GM19238 (cell line): ENCODE measurements around the gene GFM1.
A peak's percentile ranks its signal among the peaks of the same experiment; 100 is the strongest.

Experiments used
- DNase-seq: peaks from one replicate; pipeline ENCODE4 v3.0.0; 2011; ENCODE audit warnings: low spot score; ENCODE audit not compliant: insufficient read length

GFM1 gene

DNA sequence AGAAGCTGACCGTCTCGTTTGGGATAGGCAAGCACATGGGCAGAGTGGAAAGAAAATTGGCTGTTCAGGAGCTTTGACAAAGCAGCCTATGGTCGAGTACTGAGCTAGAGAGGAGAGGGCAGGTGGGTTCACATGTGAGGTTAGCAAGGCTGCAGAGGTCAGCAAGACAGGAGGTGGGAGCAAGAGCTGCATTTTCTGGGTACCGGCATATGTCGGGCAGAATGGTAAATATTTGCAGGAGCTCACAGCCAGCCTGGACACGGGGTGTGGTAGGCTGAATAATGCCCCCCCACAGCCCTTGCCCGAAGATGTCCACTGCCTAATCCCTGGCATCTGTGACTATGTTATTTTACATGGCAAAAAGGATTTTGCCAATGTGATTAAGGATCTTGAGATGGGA lies 79.7 kb downstream of the GFM1 start:
- no peak for DNase-seq

DNA sequence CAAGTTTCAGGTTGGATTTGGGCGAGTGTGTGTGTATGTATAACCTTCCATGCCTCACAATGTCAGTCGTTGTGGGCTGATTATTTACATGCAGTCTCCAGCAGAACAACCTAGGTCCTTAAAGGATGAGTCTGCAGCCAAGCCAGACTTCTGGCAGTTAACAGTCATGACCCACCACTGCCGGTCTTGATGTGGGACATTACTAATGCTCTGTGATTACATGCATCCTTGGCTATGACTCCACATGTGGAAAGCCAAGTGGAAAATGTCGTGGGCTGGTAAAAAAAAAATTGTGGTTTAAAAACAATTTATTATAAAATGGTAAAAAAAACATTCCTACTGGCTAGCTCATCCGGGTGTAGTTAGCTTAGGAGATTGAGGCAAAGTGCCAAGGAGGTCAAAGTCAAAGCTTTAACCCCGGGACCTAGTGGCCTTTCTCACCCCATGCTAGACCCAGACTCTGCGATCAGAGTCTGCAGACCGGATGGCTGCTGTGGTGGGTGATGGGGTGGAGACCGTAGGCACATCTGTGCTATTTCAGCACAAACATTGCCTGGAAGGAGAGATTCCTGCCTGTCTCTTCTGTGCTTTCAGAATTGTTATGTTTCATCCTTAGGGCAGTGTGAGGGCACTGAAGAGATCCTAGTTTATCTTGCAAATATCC lies 81.2 kb downstream of the GFM1 start:
- no peak for DNase-seq

DNA sequence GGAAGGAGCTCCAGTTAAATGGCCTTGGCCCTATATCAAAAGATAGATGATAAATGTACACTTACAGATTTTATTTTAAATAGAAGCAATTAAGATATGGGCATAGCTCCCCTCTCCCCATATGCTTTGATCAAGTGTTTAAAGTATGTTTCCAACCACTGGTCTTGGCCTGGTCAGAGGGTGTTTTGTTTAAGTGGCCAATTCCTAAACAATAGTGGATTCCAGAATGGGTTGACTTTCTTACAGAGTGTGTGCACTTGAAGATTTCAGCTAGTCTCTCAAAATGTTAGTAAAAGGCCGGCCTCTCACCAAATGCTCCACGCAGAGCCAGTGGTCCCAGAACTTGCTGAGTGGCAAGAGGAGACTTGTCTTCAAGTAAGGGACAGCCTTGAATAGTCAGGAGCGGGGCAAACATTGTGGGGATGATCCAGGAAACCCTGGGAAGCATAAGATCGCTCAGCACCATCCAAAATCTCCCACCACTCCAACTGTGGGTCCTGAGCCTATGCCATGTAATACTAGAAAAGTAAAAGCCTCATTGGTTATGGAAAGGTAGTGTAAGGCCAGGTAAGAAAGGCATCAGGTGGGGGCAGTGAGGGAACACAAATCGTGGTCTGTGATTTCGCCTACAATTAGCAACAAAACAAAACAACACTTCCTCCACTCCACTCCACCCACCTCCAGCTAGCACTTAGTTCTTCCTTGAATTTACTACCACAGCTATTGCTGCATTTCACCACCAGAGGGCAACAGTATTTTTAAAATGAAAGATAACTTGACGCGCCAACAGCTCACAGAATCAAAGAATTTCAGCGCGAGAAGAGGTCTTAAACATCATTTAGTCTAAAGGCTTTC lies 83.1 kb downstream of the GFM1 start:
- DNase-seq, result peak; percentile 64

DNA sequence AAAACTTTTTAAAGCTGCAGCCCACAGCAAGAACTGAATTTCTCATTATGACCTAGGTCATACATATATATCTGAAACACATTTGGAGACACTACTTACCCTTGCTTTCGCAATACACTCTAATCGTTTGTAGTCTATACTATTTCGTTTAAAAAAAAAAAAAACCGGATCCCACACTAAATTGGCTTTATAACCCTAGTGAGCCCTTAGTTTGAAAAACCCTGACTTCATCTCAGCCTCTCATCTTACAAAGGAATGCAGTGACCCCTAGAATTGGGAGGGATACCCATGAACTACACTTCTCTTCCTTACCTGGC lies 83.7 kb downstream of the GFM1 start:
- DNase-seq, result no peak

DNA sequence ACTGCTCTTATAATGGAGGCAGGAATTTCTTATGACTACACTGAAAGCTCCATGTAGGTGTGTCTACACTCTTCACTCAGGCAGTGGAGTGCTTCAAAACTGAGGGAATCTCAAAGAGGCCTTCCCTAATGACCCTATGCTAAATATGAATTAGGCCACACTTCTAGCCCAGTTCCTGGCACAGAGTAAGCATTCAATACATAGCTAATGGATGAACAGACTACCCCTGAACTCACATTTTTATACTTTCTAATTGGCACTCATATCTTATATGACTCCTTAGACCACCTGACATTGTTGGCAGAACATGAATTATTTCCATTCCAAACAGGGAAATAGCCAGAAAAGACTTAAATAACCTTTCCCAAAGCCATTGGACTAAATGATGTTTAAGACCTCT lies 84.5 kb downstream of the GFM1 start:
- DNase-seq, result no peak

DNA sequence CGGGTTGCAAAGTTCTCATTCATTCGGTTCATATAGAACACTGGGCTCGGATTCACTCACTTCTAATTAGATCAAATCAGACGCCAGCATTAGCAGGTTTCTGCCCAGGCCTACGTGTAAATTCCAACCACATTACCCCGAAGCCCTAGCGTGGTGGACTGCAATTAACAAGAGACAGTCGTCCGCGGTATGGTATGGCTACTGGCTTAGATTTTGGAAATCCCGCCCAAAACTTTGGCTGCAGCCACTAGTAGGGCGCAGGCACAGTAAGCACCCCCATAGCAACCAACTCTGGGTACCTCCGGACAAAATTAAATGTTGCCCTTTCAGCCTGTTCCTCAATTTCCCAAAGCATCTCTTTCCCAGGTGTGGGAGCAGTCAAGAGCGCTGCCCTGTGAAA lies 87.2 kb downstream of the GFM1 start:
- no peak for DNase-seq

DNA sequence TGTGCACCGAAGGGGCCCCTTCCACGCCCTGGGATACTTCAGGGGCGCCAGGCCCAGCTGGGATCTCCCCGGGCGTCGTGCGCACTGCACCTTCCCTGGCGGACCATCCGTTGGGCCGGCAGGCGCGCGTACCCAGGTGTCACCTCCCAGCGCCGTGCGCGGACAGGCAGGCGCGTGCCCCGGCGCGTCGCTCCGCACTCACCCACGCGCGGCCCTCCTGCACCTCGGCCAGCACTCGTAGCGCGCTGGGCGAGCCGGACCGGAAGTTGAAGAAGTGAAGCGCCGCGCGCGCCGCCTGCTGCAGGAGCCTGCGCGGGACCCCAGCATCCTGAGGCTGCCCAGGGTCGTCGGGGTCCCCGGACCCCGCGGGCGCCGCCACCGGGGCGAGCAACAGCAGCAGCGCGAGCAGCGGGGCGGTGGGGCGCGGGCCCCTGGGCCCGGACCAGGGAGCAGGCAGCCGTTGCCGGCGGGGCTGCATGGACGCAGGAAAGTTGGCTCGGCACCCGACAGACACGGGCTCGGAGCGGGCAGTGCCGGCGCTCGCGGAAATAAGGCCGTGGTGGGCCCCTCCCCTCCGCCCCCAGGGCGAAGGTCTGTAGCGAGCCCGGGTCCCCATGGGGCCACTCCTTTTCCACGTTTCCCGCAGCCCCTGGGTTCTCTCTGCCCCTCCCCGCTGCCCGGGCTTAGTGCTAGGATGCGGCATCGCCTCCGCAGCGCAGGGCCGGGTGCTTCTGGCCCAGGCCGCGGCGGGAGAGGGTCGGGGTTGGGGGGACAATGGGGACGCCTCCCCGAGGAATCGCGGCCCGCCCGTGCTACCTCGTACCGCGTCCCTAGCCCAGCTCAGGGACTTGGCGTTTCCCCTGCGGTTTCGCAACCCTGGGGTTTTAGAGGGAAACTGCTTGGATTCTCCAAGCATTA lies 87.9 kb downstream of the GFM1 start, which contains the start of gene RARRES1:
Gene RARRES1, minus strand, starts transcription at position 520 of the 918 bp plus-strand sequence. Its CDS starts 42 bp downstream, at position 478.
- DNase-seq, result peak; percentile 46

DNA sequence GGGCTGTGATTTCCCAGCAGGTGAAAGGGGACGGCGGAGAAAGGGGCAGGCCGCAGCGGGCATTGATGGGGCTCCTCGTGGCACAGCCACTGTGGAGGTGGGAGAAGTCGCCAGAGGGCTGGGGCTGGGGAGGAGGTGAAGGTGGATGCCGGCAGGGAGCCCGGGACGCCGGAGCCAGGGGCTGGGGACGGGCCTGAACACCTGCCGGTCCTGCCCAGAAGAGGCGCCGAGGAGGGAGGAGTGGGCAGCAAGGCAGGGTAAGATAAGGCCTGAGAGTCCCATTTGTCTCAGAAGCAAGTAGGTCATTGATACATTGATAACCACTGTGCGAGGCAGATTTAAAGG lies 88.5 kb downstream of the GFM1 start:
- DNase-seq, result no peak

DNA sequence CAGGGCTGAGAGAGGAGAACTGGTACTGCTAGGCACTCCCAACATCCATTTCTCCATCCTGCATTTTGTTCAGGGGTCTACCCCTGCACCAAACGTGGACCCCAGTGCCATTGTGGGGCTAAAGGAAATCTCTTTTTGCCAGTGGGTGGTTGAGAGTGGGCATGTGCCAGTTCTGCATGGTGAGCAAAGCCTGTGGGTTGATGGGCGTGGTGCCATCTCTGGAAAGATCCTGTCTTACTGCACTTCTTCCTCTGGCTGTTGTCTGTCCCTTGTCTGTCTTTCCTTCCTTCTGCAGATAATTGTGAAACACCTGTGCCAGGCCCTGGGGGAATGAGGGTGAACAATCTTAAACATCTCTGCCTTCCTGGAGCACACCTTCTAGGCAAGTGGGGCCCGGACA lies 89.3 kb downstream of the GFM1 start:
- no peak for DNase-seq

DNA sequence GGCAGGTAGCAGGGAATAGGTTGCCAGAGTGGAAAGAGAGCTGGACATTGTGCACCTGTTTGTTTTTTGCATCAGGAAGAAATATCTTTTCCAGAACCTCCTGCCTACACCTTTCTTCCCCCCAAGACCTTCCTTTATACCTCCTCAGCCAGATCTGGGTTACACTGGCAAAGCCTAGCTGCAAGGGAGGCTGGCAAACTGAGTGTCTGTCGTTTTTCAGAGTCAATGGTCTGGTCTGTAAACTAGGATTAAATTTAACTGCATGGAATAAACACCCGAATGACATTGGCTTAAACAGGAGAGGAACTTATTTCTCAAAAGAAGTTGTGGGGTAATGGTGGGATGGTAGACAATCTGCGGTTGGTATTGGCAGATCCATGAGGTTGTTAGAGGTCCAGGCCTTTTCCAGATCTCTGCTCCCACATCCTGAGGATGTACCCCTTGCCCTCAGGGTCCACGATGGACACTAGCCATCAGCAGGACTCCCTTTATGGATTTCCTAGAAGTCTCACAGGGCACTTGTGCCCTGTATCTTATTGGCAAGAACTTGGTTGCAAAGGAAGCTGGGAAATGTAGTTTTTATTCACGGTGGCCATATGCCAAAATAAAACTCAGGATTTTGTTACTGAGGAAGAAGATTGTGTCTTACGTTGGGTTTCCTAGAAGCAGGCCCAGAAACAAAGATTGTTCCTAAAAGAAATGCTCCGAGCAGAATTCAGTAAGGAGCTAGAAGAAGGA lies 91.1 kb downstream of the GFM1 start:
- DNase-seq, result no peak

DNA sequence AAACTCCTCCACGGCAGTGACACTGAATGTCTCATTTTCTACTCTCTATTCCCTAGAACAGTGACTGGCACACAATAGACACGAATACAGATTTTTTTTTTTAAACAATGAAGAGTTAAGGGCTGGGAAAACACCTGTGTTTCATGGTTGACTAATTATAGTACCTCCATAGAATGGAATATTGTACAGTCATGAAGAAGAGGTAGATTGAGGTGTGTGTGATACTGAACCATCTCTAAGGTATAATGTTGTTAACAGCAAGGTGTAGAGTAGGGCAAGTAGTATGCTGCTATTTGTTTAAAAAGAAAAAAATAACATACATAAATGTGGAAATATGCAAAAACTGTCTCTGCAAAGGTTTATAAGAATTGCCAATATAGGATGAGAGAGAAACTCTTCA lies 93.1 kb downstream of the GFM1 start:
- DNase-seq, result no peak

DNA sequence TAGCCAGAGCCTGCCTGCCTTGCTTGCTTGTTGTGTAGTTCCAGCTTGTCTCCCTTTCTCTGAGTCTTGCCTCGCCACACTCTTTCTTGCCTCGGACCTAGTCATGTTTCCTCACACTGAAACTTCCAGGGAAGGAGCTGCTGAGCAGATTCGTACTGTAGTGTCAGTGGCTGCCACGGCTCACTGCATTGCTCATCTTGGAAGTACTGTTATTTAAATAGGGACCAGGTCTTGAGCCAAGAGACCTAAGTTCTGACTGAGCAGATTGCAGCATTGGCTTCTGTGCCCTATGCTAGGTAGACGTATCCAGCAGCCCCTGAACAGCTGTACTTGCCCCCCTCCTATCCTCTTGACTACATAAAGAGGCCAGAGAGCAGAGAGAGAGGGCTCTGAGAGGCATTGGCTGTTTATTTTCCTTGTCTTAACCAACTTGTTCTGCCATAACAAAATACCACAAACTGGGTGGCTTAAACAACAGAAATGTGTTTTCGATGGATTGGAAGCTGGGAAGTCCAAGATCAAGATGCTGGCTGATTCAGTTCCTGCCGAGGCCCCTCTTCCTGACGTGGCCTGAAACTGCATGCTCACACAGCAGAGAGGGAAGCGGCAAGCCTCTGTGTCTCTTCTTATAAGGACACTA lies 93.8 kb downstream of the GFM1 start:
- no peak for DNase-seq

DNA sequence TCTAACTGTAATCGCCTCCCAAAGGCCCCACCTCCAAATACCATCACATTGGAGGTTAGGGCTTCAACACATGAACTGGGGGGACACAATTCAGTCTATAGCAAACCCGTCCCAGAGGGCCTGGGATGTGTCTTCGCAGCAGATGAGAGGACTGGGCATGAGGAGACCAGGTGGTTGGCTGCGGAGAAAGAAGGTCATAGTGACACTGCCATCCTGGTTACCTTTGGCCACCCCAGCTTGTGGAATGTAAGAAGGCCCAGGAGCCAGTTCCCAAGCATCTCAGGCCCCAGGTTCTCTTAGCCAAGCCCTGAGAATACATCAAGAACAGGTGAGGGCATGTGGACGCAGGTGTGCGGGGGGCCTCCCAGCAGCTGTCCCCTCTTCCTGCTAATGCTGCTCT lies 94.3 kb downstream of the GFM1 start:
- DNase-seq, result no peak

DNA sequence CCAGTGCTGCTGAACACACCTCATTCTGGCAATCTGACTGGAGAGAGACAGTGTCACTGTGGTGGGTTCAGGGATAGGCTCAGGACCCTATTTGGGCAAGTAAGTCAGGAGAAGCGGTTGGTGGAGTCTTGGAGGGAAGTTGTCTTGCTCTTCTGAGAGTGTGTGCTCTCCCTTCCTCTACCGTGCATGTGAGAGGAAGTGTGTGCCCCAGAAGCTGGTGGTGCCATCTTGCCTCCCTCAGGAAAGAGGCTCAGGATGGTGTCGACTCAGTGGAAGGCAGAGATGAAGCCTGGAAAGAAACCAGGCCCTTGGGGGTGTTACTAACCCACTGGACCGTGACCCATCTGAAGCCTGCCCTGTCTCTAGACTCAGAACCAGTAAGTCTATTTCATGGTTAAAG lies 94.8 kb downstream of the GFM1 start:
- DNase-seq, result no peak

DNA sequence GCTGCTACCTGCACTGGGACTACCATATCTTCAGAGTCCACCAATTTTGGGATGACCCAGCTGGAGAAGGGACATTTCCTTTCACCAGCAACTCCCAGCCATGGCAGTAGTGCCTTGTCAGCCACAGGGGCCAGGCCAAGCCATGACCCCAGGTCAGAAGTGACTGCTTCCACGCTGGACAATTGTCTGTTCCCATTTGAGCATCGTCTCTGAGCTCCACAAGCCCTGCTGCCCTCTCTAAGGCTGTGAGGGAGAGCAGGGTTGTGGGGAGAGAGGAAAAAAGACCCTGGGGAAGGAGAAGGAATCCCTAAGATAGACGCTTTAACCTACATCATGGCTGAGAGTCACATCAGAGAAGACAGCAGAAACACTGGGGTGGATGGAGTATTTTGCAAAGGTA lies 95.3 kb downstream of the GFM1 start:
- DNase-seq, result no peak
